Neuron (in vitro differentiated cells): ENCODE results near the gene ACSS2.
"Not testable (repeated sequence)": the region's sequence is repeated elsewhere in the genome, so short reads cannot be mapped to it uniquely, and the experiment has no call there.

Experiments used
- H2AFZ ChIP-seq: one replicate; pipeline ENCODE4 v1.6.1; 2013; ENCODE audit warnings: low read depth, mild to moderate bottlenecking, inconsistent platforms, low read length, moderate library complexity
- H3K27me3 ChIP-seq: one replicate; pipeline ENCODE4 v1.6.1; 2013; ENCODE audit warnings: low read length; ENCODE audit not compliant: insufficient read depth
- H3K36me3 ChIP-seq: one replicate; pipeline ENCODE4 v1.6.1; 2013; ENCODE audit warnings: low read length; ENCODE audit not compliant: insufficient read depth
- H3K4me1 ChIP-seq: one replicate; pipeline ENCODE4 v1.6.1; 2013; ENCODE audit warnings: low read length; ENCODE audit not compliant: insufficient read depth
- H3K4me3 ChIP-seq: 2 replicates; pipeline ENCODE4 v1.5.1; 2013; ENCODE audit warnings: mild to moderate bottlenecking, low read length, moderate library complexity
- H3K9me3 ChIP-seq: one replicate; pipeline ENCODE4 v1.6.1; 2013; ENCODE audit warnings: low read length

ACSS2 gene

DNA sequence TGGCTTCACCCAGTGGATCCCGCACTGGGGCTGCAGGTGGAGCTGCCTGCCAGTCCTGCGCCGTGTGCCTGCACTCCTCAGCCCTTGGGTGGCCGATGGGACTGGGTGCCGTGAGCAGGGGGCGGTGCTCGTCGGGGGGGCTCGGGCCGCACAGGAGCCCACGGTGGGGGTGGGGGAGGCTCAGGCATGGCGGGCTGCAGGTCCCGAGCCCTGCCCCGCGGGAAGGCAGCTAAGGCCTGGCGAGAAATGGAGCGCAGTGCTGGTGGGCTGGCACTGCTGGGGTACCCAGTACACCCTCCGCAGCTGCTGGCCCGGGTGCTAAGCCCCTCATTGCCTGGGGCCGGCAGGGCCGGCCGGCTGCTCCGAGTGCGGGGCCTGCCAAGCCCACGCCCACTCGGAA lies 22.3 kb downstream of the ACSS2 start:
- not testable (repeated sequence) for H3K4me1 ChIP-seq, H3K9me3 ChIP-seq, H3K4me3 ChIP-seq, H3K36me3 ChIP-seq, H3K27me3 ChIP-seq, H2AFZ ChIP-seq

DNA sequence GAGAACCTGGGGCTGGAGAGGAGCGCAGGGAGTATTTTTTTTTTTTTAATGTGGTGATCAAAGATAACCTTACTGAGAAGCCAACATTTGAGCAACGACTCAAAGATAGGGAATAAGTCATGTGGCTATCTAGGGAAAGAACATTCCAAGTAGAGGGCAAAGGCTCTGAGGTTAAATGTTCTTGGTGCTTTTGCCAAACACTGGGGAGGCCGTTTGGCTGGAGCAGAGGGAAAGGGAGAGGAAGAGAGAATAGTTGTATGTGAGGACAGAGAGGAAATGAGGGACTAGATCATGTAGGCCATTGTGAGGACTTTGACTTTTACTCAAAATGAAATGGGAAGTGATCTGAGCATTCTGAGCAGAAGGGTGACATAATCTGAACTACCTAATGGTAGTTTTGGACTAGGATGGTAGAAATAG lies 27.8 kb downstream of the ACSS2 start:
- Histone ChIP-seq H3K9me3 (peaks cover 2% of the 10 kb centered on the region), H3K4me1 (no peaks in the 10 kb centered on the region), H3K36me3 (no peaks in the 10 kb centered on the region), H3K27me3 (no peaks in the 10 kb centered on the region), H3K4me3 (no peak overlapping the region), H2AFZ (no peak overlapping the region)

- no peak overlapping the region for H2AFZ ChIP-seq
- no peak overlapping the region for H3K4me3 ChIP-seq
- no peaks in the 10 kb centered on the region for H3K27me3 ChIP-seq
- H3K36me3 ChIP-seq: no peaks in the 10 kb centered on the region
- no peaks in the 10 kb centered on the region for H3K9me3 ChIP-seq
- no peaks in the 10 kb centered on the region for H3K4me1 ChIP-seq
Measured at GRCh38 chr20:34907616-34908469, 31.4 kb downstream of the ACSS2 start.

- no peak overlapping the region for H2AFZ ChIP-seq
- H3K9me3 ChIP-seq: no peaks in the 10 kb centered on the region
- no peak overlapping the region for H3K4me3 ChIP-seq
- peaks cover 2% of the 10 kb centered on the region for H3K36me3 ChIP-seq
- H3K4me1 ChIP-seq: no peaks in the 10 kb centered on the region
- no peaks in the 10 kb centered on the region for H3K27me3 ChIP-seq
Measured at GRCh38 chr20:34915131-34915530, 38.7 kb downstream of the ACSS2 start.

GRCh38 chr20:34915749-34916455 lies 39.5 kb downstream of the ACSS2 start:
- no peaks in the 10 kb centered on the region for H3K4me1 ChIP-seq
- peaks cover 9% of the 10 kb centered on the region for H3K36me3 ChIP-seq
- H2AFZ ChIP-seq: no peak overlapping the region
- no peak overlapping the region for H3K4me3 ChIP-seq
- no peaks in the 10 kb centered on the region for H3K27me3 ChIP-seq
- H3K9me3 ChIP-seq: no peaks in the 10 kb centered on the region

- Histone ChIP-seq H3K4me3 (no peak overlapping the region), H3K27me3 (no peaks in the 10 kb centered on the region), H3K9me3 (no peaks in the 10 kb centered on the region), H3K36me3 (peaks cover 13% of the 10 kb centered on the region), H3K4me1 (no peaks in the 10 kb centered on the region), H2AFZ (no peak overlapping the region)
Measured at GRCh38 chr20:34916774-34917354, 40.5 kb downstream of the ACSS2 start.

DNA sequence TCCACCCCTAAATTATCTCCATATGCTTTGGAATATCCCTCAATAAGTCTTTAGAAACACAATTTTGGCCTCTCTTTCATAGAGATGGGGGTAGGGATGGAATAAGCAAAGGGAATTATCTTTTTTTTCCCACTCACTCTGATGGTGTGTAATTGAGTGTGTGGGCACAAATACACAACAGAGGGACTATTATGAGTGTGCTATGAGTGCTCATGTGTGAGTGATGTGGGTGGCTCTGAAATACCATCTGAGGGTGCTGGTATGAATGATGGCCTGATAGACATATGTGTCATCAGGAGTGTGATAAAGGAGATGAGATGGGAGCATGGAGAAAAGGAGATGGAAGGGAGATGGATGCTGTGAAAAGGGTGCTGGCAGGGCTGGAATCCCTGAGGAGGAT lies 43.6 kb downstream of the ACSS2 start:
- H3K4me1 ChIP-seq: no peaks in the 10 kb centered on the region
- H3K4me3 ChIP-seq: no peak overlapping the region
- peaks cover 21% of the 10 kb centered on the region for H3K36me3 ChIP-seq
- H3K9me3 ChIP-seq: peaks cover 5% of the 10 kb centered on the region
- H2AFZ ChIP-seq: no peak overlapping the region
- H3K27me3 ChIP-seq: no peaks in the 10 kb centered on the region

GRCh38 chr20:34921436-34921835 lies 45.0 kb downstream of the ACSS2 start:
- H3K4me3 ChIP-seq: no peak overlapping the region
- H2AFZ ChIP-seq: no peak overlapping the region
- no peaks in the 10 kb centered on the region for H3K4me1 ChIP-seq
- H3K27me3 ChIP-seq: no peaks in the 10 kb centered on the region
- H3K36me3 ChIP-seq: peaks cover 27% of the 10 kb centered on the region
- peaks cover 5% of the 10 kb centered on the region for H3K9me3 ChIP-seq

GRCh38 chr20:34922654-34923381 lies 46.4 kb downstream of the ACSS2 start:
- no peaks in the 10 kb centered on the region for H3K4me1 ChIP-seq
- no peaks in the 10 kb centered on the region for H3K27me3 ChIP-seq
- no peak overlapping the region for H2AFZ ChIP-seq
- peaks cover 5% of the 10 kb centered on the region for H3K9me3 ChIP-seq
- H3K36me3 ChIP-seq: peaks cover 39% of the 10 kb centered on the region
- H3K4me3 ChIP-seq: no peak overlapping the region

GRCh38 chr20:34923414-34923813 lies 47.0 kb downstream of the ACSS2 start:
- no peaks in the 10 kb centered on the region for H3K4me1 ChIP-seq
- peaks cover 42% of the 10 kb centered on the region for H3K36me3 ChIP-seq
- H3K4me3 ChIP-seq: no peak overlapping the region

GRCh38 chr20:34925341-34925740 lies 48.9 kb downstream of the ACSS2 start:
- H2AFZ ChIP-seq: no peak overlapping the region
- no peak overlapping the region for H3K4me3 ChIP-seq
- no peaks in the 10 kb centered on the region for H3K4me1 ChIP-seq
- H3K27me3 ChIP-seq: no peaks in the 10 kb centered on the region
- H3K36me3 ChIP-seq: peaks cover 51% of the 10 kb centered on the region
- peaks cover 5% of the 10 kb centered on the region for H3K9me3 ChIP-seq

More at GRCh38 chr20:34923414-34923813, 47.0 kb downstream of the ACSS2 start:
- no peaks in the 10 kb centered on the region for H3K27me3 ChIP-seq
- peaks cover 5% of the 10 kb centered on the region for H3K9me3 ChIP-seq
- no peak overlapping the region for H2AFZ ChIP-seq

- H3K36me3 ChIP-seq: peaks cover 47% of the 10 kb centered on the region
- no peaks in the 10 kb centered on the region for H3K27me3 ChIP-seq
- H3K9me3 ChIP-seq: peaks cover 5% of the 10 kb centered on the region
- H3K4me1 ChIP-seq: no peaks in the 10 kb centered on the region
- no peak overlapping the region for H2AFZ ChIP-seq
- no peak overlapping the region for H3K4me3 ChIP-seq
Measured at GRCh38 chr20:34925981-34926380, 49.6 kb downstream of the ACSS2 start.

DNA sequence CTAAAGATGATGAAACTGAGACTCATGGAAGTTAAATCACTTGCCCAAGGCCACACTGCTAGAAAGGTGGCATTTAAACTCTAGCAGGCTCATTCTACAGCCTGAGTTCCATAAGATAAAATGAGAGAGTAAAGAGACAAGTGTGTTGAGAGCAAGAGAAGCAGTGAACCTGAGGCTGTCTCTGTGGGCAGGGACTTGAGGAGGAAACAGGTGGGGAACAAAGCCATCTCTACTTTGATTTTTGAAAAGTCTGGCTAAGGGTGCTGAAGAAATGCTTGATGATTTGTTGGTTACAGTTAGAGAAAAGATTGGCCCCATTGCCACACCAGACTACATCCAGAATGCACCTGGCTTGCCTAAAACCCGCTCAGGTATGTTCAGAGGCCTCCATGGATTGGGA lies 50.2 kb downstream of the ACSS2 start:
- no peaks in the 10 kb centered on the region for H3K27me3 ChIP-seq
- H3K9me3 ChIP-seq: peaks cover 5% of the 10 kb centered on the region
- peaks cover 45% of the 10 kb centered on the region for H3K36me3 ChIP-seq
- no peak overlapping the region for H2AFZ ChIP-seq
- no peaks in the 10 kb centered on the region for H3K4me1 ChIP-seq
- no peak overlapping the region for H3K4me3 ChIP-seq
